ENCODE results near the gene SMARCA2. TPM values are rescaled to one million over a fixed set of nuclear protein-coding genes. Genes with fewer than 3 reads are reported as not detected.

Gene SMARCA2
- total and polyA plus RNA-seq, 2 experiments from 2014 or later: 19.9 to 43.0 TPM

DNA sequence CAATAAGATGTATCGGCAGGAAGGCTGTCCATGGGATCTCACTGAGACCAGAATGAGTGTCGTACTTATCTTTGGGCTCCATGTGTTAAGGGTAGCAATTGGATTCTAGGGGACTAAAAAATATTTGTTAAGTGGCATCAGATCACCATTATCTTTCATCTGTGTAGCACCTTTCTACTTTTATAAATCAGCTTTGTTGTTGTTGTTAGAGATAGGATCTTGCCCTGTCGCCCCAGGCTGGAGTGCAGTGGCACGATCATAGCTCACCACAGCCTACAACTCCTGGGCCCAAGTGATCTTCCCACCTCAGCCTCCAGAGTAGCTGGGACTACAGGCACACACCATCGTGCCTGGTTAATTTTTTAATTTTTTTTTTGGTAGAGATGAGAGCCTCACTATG is 220.5 kb downstream of the SMARCA2 start:
- H3K36me3 ChIP-seq: no peaks in the 10 kb centered on the region
- H3K4me1 ChIP-seq (ENCODE audit: low read depth): peaks cover 9% of the 10 kb centered on the region
- no peaks in the 10 kb centered on the region for H3K9me3 ChIP-seq (ENCODE audit: low read depth)
- H3K4me3 ChIP-seq: no peak overlapping the region
- no peak for DNase-seq (ENCODE audit: low read depth in 1 of 2, low spot score in 1 of 2)
- TF ChIP-seq, protein P1, sequence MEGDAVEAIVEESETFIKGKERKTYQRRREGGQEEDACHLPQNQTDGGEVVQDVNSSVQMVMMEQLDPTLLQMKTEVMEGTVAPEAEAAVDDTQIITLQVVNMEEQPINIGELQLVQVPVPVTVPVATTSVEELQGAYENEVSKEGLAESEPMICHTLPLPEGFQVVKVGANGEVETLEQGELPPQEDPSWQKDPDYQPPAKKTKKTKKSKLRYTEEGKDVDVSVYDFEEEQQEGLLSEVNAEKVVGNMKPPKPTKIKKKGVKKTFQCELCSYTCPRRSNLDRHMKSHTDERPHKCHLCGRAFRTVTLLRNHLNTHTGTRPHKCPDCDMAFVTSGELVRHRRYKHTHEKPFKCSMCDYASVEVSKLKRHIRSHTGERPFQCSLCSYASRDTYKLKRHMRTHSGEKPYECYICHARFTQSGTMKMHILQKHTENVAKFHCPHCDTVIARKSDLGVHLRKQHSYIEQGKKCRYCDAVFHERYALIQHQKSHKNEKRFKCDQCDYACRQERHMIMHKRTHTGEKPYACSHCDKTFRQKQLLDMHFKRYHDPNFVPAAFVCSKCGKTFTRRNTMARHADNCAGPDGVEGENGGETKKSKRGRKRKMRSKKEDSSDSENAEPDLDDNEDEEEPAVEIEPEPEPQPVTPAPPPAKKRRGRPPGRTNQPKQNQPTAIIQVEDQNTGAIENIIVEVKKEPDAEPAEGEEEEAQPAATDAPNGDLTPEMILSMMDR (IDR thresholded peaks at IDR 0.05; ENCODE audit: low read depth, low read length): no peak
- H3K27me3 ChIP-seq: no peaks in the 10 kb centered on the region
- H3K27ac ChIP-seq: no peak overlapping the region

DNA sequence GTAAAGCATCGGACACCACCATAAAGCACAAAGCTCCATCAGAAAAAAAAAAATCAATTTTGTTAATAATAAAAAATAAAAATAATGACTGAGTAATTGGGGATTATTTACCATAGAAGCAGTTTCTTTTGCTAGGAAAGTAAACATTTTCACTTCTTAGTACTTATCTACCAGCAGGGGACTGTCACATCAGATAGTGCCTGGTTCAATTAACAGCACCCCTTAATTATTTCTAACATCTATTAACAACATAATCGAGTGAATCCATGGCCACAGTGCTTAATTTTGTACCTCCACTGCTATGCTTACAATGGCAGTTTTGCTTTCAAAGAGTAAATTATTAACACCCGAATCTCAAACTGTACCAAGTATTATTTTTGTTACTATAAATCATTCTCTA is 221.7 kb downstream of the SMARCA2 start:
- no peaks in the 10 kb centered on the region for H3K36me3 ChIP-seq
- H3K4me3 ChIP-seq: no peak overlapping the region
- H3K27me3 ChIP-seq: no peaks in the 10 kb centered on the region
- no peak overlapping the region for H3K27ac ChIP-seq
- no peak for DNase-seq (ENCODE audit: low read depth in 1 of 2, low spot score in 1 of 2)
- no peaks in the 10 kb centered on the region for H3K9me3 ChIP-seq (ENCODE audit: low read depth)
- H3K4me1 ChIP-seq (ENCODE audit: low read depth): peaks cover 9% of the 10 kb centered on the region
- TF ChIP-seq, protein P1 (IDR thresholded peaks at IDR 0.05; ENCODE audit: low read depth, low read length): no peak

DNA sequence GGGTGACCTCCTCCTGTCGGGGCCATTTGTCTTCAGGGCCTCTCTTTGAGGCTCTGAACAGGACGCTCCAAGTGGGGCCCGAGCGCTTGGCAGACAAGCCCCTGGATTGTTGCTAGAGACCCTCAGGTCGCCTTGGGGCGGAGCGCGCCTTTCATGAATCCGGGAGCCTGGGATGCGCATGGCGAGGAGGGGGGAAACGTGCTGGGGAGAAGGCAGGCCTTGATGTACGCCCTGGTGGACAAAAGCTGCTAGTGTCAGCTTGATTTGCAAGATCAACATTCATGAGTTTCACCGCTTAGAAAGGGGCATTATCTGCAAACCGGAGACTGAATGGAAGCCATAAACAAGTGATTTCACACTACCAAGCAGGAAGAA is 226.3 kb downstream of the SMARCA2 start:
- Histone ChIP-seq H3K4me1 (ENCODE audit: low read depth) (peaks cover 9% of the 10 kb centered on the region), H3K36me3 (no peaks in the 10 kb centered on the region), H3K4me3 (peak overlapping the region; percentile 25), H3K27me3 (no peaks in the 10 kb centered on the region), H3K27ac (no peak overlapping the region), H3K9me3 (ENCODE audit: low read depth) (no peaks in the 10 kb centered on the region)
- TF ChIP-seq, protein P1 (IDR thresholded peaks at IDR 0.05; ENCODE audit: low read depth, low read length): peak; percentile 63
- peak in 1 of 2 donors; percentile 94 for DNase-seq (ENCODE audit: low read depth in 1 of 2, low spot score in 1 of 2)

DNA sequence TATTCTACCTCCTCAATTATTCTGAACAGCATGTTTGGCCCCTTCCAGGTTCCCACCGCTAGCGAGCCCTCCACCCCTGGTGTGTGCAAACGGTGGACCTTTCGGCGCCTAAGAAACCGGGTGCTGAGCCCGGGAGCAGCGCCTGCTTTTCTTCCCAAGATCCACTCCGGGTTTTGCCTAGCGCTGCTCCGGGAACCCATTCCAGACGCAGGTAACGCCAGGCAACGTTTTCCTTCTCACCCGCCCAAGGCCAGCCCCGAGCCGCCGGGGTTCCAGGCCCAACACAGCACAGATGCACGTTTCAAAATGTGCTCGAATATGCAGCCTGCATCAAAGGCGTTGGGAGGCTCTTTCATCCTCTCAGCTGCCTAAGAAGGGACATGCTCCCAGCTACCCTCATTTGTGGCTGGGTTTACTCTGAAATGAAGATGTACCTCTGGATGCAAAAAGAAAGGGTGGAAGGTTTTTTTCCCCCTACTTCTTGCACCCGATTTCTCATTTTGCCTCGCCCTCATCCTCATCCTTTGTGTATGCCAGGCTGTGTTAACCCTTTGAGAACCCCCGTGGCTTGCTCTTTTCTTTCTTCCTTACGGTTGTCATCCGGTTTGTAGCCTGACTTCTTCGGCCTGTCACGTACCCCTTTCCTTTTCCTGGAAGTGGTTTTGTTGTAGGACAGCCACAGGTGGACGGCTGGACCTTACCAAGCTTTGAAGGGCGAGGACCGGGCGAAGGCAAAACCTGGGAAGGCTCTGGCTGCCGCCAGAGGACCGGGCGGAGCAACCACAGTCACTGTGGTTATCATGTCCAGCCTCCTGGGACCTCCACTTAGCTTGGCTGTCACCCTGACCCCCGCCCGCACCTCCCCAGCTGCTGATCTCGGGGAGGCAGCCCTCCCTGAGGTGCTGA is 226.9 kb downstream of the SMARCA2 start:
- Histone ChIP-seq H3K4me1 (ENCODE audit: low read depth) (peaks cover 9% of the 10 kb centered on the region), H3K9me3 (ENCODE audit: low read depth) (no peaks in the 10 kb centered on the region), H3K27me3 (no peaks in the 10 kb centered on the region), H3K36me3 (no peaks in the 10 kb centered on the region), H3K4me3 (peak overlapping the region; percentile 25), H3K27ac (peak overlapping the region; percentile 5)
- TF ChIP-seq, protein P1 (IDR thresholded peaks at IDR 0.05; ENCODE audit: low read depth, low read length): no peak
- DNase-seq (ENCODE audit: low read depth in 1 of 2, low spot score in 1 of 2): peak; percentile 88 to 97

DNA sequence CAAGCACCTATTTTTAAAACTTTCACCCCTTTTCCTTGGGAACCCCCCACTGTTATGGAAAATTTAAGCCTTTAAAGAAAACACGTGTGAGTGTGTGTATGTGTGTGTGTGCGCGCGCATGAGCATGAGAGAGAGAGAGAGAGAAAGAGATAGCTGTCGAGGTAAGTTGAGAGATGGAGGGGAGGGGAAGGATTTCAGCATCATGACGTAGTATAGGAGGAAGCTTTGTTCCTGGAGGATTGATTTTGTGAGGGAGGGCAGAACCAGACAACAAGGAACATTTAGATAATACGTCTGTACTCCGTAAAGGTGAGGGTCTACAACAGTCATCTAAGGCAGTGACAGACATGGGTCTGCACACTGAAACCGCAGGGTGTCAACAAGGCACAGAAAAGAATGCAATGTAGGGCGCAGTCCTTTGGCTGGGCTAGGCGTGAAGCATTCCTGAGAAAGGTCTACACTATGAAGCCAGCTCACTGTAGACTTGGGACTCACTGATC is 227.7 kb downstream of the SMARCA2 start:
- no peaks in the 10 kb centered on the region for H3K36me3 ChIP-seq
- TF ChIP-seq, protein P1 (IDR thresholded peaks at IDR 0.05; ENCODE audit: low read depth, low read length): no peak
- no peaks in the 10 kb centered on the region for H3K27me3 ChIP-seq
- H3K4me1 ChIP-seq (ENCODE audit: low read depth): peaks cover 9% of the 10 kb centered on the region
- DNase-seq (ENCODE audit: low read depth in 1 of 2, low spot score in 1 of 2): peak in 1 of 2 donors; percentile 46
- H3K9me3 ChIP-seq (ENCODE audit: low read depth): no peaks in the 10 kb centered on the region
- no peak overlapping the region for H3K4me3 ChIP-seq
- H3K27ac ChIP-seq: no peak overlapping the region

Data from cardiac muscle cell (in vitro differentiated cells and primary cell).